Kidney capillary endothelial cell (primary cell): ENCODE measurements around the gene KRIT1.
"Not testable (repeated sequence)": the region's sequence is repeated elsewhere in the genome, so short reads cannot be mapped to it uniquely, and the experiment has no call there.

Experiments used
- DNase-seq: peaks from one replicate; pipeline ENCODE4 v3.0.0-alpha.2; 2018; ENCODE audit warnings: low spot score

The KRIT1 gene

GRCh38 chr7:92246360-92247101 lies 817 bp upstream of the KRIT1 start:
- DNase-seq = peak; percentile 19

- DNase-seq = peak; percentile 33
Observed at GRCh38 chr7:92244808-92245486, 767 bp downstream of the KRIT1 start.

- DNase-seq = no peak
Observed at GRCh38 chr7:92242972-92243371, 2.7 kb downstream of the KRIT1 start.

GRCh38 chr7:92230547-92230946 lies 15.2 kb downstream of the KRIT1 start:
- no peak for DNase-seq

GRCh38 chr7:92228742-92229141 lies 17.0 kb downstream of the KRIT1 start:
- DNase-seq = no peak

DNA sequence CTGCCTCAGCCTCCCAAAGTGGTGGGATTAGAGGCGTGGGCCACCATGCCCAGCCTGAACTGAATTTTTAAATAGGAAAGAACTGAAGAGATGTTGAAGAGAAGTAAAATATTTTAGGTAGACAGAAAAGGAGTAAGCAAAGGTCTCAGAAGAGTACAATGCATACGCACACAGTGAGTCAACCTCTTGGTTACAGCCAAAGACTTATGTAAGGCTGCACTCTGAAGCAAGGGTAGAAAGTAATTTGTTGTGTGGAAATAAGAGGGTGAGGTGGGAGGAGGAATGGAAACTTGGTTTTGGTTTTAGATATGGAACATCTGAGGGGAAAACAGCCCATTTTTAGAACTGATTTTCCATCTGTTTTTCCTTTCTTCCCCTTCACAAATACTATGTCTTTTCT lies 17.6 kb downstream of the KRIT1 start:
- DNase-seq = no peak

- no peak for DNase-seq
Observed at GRCh38 chr7:92226981-92227380, 18.7 kb downstream of the KRIT1 start.

DNA sequence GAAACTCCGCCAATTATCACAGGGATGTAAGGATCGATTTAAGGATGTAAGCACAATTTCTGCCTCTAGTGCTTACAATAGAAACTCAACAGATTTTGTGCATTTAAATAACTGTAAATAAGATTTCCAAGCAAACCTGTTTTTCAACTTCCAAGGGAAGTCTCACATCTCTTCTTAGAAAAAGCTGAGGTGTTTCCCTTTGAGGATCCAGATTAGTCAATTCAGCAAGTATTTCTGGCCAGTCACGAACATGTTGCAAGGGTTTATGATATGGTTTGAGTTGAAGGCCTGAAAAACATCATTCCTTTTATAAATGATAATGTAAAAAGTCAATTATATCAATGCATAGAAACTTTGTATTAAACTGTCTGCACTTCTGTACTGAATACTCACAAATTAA lies 23.9 kb downstream of the KRIT1 start:
- no peak for DNase-seq

DNA sequence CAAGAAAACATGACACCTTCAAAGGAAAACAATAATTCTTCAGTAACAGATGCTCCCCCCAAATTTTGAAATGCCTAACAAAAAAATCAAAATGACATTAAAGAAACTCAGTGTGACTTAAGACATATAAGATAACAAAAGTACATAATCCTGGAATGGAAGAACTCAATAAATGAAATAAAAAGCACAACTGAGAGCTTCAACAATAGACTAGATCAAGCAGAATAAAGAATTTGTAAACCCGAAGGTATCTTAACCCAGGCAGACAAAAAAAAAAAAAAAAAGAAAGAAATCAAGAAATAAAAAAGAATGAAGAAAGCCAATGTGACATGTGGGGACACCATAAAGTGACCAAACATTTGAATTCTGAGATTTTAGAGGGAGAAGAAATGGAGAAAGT lies 39.0 kb downstream of the KRIT1 start:
- no peak for DNase-seq

- DNase-seq = no peak
Observed at GRCh38 chr7:92205987-92206386, 39.7 kb downstream of the KRIT1 start.

DNA sequence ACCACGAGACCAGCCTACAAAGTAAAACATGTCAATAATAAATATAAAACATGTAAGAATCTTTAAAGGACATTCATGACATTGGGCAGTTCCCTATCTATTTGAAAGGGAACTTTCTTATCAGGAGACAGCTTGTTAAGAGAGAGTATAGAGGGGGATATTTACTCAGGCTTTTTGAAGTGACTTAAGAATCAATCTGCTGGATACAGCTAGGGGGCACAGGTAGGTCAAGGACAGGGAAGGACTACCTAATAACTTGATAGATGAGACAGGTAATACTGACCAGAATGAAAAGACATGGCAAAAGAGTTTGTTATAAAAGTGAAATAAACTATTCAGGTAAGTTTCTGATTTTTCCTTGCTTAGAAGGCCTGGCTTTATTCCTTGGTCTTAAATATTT lies 44.9 kb downstream of the KRIT1 start:
- DNase-seq = no peak

- no peak for DNase-seq
Observed at GRCh38 chr7:92192326-92192725, 53.4 kb downstream of the KRIT1 start.

GRCh38 chr7:92189246-92189645 lies 56.5 kb downstream of the KRIT1 start:
- DNase-seq = not testable (repeated sequence)

GRCh38 chr7:92184294-92184693 lies 61.4 kb downstream of the KRIT1 start:
- DNase-seq = not testable (repeated sequence)

DNA sequence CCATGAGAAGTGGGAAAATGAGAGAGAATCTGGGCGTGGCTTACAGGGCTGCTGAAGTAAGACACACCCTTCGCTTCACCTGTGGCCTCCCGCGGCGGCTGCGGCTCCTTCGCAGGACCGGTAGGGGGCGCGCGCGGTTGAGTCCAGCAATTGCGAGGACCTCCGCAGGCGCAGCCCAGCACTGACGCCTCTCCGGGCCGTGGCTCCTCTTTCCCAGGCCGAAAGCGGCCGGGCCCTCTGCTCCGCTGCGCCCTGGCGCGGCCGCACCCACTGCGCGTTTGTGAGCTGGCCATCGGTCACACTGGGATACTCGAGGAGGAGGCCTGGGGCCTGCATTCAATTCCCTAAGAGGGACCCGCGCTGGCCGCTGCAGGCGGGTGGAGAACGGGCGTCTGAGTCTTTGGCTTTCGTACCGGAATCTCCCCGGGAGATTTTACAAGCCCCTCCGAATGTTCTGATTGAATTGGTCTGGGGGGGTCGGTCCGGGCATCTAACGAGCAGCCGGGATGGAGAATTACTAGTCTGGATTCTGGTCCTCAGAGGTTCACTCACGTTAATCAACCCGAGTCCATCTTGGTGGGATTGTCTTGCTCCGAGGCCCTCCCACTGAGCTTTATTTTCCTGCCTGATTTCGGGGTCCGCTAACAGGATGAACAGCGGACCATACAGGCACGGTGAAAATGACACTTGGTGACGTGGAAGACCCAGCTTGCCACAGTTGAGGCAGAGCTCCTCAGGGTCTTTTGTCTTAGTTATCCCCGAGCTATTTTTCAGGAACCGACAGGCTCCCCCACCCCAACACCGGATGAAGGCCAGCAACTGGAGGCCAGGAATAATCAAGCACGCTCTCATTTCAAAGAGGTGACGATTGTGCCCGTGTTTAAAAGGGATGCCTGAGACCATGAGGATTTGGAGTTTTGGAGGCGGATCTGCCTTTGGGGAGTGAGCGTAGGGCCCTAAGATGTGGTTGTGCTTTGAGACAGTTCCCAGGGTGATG lies 66.5 kb downstream of the KRIT1 start, which contains the start of gene LRRD1:
Gene LRRD1 (minus strand): TSS at position 215 of the 997 bp plus-strand sequence. CDS start 13,940 bp downstream, outside the sequence.
- DNase-seq = peak; percentile 70

DNA sequence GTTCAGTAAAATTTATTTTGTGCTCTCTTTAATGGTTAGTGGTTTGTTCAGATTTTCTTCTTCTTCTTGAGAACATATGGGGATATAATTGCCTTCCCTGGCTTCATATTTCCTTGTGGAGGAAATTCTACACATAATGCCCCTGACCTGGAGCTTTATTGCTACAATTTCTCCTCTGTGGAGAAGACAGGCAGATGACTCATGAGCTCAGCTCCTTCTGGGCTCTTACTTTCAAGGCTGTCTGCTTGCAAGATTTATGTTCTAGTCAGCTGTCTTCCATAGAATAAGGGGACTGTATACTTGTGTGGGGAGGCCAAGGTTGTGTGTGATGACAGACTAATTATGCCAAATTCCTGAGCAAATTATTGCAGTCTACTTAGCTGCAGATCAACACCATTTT lies 68.4 kb downstream of the KRIT1 start:
- DNase-seq = peak; percentile 16

DNA sequence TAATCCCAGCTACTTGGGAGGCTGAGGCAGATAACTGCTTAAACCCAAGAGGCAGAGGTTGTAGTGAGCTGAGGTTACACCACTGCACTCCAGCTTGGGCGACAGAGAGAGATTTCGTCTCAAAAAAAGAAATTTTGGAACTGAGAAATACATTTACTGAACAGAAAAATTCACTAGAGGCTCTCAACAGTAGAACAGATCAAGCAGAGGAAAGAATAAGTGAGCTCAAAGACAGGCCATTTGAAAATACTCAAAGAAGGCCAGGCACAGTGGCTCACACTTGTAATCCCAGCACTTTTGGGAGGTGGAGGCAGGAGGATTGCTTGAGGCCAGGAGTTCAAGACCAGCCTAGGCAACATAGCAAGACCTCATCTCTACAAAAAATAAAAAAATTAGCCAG lies 76.2 kb downstream of the KRIT1 start:
- not testable (repeated sequence) for DNase-seq

DNA sequence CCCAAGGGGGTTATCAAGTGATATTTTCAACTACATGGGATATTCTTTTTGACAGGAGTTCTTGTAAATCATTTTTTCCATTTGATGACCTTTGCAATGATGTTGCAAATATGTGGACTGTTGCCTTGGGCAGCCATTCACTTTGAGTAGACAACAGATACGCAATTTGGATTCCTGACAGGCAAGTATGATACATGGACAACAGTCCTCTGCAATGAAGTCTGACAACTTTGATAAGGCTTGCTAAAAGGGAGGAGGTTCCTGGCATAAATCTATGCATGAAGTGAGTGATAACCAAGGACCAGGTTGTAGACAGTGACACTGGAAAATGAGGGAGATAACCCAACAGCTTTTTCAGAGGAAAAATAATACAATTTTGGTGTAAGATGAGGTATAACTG lies 84.4 kb downstream of the KRIT1 start:
- DNase-seq = no peak

DNA sequence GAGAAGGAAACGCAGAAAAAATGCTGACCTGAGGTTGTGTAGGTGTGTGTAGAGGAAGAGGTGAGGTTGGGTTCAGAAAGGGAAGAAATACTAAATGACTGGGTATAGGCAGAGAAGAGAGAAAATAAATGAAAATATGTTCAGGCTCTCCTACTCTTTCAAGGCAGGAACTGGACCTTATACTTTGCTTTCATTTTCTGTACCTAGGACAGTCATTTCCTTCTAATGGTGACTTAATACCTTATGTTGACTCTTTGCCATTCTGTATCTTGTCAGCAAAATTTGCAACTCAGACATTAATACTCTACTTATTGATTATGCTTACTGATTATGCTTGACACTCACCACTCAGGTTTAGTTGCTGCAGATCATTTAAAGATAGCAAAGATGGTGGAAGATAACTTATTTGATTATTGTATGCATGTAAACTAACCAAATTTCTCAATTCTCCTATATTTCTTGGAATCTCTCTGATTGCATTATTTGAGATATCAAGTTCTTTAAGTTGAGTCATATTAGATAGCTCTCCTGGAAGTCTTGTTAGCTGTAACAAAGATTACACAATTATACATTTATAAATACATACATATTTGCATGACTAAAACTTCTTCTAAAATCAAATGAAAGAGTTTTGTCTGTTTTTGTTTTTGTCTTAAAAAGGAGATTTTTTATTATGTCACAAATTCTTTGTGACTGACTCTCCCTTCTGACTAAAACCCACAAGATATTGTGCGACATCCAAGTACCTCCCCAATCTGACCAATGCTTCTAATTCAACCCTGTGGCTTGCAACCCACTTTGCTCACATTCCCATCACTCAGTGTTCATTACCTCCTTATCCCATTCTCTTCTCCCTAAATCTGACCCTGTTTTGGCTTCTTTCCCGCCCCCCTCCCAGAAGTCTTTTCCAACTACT lies 86.8 kb downstream of the KRIT1 start:
- DNase-seq = no peak

DNA sequence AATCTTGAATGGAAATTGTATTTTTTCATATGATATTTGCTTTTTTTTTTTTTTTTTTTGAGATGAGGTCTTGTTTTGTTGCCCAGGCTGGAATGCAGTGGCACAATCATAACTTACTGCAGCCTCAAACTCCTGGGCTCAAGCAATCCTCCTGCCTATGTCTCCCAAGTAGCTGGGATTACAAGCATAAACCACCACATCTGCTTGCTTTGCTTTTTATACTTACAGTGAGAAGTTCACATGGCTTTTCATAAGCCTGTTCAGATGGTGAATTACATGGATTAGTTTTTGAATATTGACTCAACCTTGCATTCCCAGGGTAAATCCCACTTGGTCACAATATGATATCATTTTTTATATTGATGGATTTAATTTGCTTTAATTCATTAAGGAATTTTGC lies 88.7 kb downstream of the KRIT1 start:
- no peak for DNase-seq

DNA sequence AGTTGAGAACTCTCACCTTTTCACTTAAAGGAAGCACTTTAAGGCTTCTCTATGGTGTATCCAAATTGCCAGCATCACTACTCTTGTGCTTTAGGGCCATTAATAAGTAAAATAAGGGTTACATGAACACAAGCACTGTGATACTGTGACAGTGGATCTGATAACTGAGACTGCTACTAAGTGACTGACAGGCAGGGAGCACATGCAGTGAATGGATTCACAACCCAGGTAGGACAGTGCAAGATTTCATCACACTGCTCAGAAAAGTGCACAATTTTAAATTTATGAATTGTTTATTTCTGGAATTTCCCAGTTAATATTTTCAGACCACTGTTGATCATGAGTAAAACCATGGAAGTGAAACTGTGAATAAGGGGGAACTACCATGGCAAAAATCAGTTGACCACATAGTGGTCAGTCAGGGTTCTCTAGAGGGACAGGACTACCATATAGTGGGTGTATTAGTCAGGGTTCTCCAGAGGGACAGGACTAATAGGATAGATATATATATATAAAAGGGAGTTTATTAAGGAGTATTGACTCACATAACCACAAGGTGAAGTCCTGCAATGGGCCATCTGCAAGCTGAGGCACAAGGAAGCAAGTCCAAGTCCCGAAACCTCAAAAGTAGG lies 90.5 kb downstream of the KRIT1 start:
- DNase-seq = no peak
